Limb (tissue), 2 donors: ENCODE results near the gene SORCS2.

Source experiments
- DNase-seq, 2 donors: peaks; one replicate each; pipeline ENCODE4 v3.0.0-alpha.2; 2016; ENCODE audit errors: extremely low spot score in 2 of 2

Gene SORCS2

GRCh38 chr4:7521666-7522065, 329.3 kb downstream of the SORCS2 start:
- DNase-seq: no peak

DNA sequence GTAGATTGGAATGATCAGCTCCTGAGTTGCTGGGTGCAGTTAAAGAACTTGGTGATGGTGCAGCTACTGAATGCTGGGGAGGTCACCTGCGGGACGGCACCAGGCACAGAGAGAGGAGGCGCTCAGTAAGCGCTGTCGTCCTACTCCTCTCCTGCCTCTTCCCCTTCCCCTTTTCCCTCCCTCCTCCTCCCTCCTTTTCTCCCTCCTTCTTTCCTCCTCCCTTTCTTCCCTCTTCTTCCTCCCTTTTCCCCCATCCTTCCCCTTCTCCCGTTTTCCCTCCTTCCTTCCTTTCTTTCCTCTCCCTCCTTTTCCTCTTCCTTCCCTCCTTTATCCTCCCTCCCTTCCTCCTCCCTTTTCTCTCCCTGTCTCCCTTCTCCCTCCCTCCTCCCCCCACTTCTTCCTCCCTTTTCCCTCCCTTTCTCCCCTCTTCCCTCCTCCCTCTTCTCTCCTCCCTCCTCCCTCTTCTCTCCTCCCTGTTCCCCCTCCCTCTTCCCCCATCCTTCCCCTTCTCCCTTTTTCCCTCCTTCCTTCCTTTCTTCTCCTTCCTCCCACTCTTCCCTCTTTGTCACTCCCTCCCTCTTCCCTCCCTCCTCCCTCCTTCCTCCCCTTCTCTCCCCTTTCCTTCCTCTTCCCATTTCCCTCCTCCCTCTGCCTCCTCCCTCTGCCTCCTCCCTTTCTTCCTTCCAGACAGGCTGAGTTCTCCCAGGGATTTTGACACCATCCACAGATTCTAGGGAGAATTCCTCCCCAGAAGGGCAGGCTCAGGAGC, 330.3 kb downstream of the SORCS2 start:
- DNase-seq: no peak

DNA sequence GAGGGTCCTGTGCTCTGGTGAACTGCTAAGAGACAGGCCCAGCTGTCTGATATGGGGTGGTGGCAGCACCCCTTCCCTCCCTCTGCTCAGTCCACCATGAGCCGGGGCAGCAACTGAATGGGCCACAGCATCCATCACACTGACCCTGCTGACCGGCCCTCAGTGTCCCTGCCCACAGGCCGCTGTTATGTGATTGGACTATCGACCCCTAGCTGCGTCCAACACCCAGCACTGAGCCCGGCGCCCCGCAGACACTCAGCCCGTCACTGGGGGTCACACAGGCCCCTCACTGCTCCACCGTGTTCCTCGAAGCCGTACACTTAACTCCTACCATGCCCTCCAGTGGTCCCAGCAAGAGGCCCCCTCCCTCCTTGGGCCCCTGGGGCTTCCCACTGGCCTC, 331.2 kb downstream of the SORCS2 start:
- no peak for DNase-seq

DNA sequence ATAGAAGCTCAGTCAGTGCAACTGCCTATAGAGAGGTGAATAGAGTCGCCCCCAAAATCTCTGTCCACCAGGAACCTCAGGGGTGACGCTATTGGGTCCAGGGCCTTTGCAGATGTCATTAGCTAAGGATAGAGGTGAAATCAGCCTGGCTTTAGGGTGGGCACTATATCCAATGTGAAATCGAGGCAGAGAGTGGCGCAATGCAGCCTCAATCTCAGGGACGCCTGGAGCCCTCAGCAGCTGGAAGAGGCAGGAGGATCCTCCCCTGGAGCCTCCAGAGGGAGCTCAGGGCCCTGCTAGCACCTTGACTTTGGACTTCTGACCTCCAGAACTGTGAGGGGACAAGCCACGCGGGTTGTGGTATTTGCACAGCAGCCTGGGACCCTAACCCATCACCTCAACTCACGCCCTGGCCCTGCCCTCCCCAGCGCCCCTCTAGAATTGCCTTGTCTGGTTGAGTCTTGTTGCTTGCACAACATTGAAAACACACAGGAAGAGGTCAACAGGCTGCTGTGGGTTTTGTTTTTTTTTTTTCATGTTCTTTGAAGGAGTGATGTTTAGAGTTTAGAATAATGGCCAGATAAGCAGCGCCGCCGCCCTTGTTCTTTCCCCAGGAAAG, 331.8 kb downstream of the SORCS2 start:
- no peak for DNase-seq

DNA sequence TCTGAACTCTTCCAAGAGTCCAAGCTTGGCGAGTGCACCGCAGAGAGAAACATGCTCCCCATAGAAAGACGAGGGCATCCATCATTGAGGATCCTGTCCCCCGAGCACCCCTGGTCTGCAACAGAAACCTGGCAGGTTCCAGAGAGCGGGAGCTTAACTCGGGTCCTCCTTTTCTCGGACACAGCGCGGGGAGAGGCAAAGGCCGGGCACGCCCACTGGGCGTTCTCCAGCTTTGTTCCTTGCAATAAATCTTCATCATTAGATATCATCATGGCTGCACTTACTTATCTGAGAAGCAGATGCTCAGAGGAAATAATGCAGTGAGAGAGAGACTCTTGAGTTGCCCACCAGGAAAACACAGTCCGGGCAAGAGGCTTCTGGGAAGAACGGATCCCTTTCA, 332.5 kb downstream of the SORCS2 start:
- no peak for DNase-seq

DNA sequence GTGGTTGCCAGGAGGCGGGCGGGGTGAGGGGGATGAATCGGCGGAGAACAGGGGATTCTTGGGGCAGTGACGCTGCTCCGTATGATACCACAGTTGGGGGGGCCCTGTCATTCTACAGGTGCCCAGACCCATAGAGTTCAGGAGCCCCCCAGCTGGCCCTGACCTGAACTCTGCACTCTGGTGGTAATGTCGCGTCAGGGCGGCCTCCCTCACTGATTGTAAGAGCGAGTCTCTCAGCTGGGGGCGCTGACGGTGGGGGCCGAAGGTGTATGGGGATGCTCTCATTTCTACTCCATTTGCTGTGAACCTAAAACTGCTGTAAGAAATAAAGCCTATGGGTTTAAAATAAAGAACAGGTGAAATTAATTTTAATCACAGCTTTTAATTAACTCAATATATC, 334.2 kb downstream of the SORCS2 start:
- no peak for DNase-seq

DNA sequence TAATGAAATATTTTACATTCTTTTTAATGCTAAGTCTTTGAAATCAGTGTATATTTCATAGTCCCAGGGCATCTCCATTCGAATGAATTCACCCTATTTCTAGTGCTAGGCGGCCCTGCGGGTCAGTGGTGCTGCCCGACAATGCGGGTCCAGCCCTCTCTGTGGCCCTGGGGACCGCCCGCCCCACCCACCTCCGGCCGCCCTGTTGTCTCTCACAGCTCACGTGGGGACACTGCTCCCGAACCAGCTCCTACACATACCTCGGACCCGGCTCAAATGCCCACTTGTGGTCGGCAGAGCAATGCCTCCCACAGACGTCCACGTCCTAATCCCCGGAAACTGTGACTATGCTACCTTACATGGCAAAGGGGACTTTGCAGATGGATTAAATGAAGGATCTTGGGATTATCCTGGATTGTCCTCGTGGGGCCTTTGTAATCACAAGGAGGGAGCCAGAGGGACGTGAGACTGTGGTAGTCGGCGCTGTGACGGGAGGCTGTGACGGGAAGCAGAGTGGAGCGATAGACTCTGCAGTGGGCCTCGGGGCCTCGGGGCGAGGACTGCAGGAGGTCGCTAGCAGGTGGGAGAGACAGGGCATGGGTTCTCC, 334.7 kb downstream of the SORCS2 start:
- DNase-seq: no peak

- no peak for DNase-seq
These were observed 337.2 kb downstream of the SORCS2 start for GRCh38 chr4:7529368-7530080.

- no peak for DNase-seq
These were observed 337.7 kb downstream of the SORCS2 start for GRCh38 chr4:7530082-7530481.

DNA sequence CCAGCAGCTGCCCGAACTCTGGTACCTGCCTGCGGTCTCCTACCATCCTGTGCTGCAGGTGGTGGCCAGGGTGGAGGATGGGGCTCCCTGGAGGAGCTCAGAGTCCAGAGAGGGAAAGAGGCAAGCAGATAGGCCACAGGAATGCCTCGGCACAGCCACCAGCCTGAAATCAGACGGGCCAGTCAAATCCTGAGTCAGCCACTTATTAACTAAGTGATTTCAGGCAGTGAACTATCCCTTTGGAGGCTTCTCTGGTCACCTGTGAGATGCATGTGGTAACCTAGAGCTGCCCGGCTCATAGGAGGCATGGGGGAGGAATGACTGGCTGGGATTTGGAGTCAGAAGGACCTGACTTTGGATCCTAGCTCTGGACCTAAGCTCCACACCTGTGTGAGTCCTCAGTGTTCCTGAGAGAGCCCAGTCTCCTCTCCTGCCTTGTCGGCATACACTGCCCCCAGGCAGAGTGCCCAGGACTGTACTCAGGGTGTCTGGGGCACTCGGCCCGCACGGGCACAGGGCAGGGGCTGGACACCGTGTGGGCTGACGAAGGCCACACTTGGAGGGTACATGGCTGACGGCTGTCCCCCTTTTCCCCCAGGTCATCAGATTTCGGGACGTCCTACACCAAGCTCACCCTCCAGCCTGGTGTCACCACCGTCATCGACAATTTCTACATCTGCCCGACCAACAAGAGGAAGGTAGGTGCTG, 338.7 kb downstream of the SORCS2 start:
- DNase-seq: no peak

GRCh38 chr4:7531640-7531994, 339.3 kb downstream of the SORCS2 start:
- DNase-seq: no peak

GRCh38 chr4:7532043-7532442, 339.7 kb downstream of the SORCS2 start:
- no peak for DNase-seq

DNA sequence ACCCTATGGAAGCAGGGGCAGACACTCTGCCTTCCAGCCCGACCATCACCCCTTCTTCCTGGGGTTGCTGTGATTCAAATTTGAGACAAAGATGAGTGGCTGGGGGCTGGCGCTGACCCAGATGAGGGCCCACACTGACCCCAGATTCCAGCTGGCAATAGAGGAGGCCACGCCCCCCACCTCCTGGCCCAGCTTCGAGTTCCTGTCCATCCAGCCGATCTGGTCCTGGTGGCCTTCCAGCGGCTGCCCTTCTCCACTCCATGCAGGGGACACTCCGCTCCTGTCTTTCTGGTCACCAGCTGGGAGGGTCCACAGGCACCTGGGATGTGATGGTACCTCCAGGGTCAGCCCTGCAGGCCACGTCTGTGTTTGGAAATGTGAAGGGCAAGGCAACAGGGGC, 340.9 kb downstream of the SORCS2 start:
- no peak for DNase-seq

- no peak for DNase-seq
These were observed 342.8 kb downstream of the SORCS2 start for GRCh38 chr4:7535094-7535493.

DNA sequence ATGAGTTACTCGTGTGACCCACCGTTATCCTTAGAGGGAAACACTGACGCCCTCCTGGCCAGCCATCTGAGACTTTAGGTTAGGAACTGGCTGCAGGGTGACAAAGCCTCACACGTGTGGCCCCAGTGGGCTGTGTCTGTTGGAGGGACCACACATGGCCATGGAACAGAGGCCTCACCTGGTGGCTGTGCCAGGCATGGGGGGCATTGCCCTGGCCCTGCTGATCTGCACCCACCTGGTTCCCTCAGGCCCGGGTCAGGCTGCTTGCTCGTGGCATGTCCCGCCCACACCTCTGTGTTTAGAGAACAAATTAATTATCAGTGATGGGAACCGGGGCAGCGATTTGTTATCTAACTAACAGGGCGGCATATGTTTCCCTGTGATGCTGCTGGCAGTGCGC, 343.3 kb downstream of the SORCS2 start:
- no peak for DNase-seq

GRCh38 chr4:7536876-7537275, 344.5 kb downstream of the SORCS2 start:
- DNase-seq: no peak

- no peak for DNase-seq
These were observed 345.6 kb downstream of the SORCS2 start for GRCh38 chr4:7537853-7538400.

DNA sequence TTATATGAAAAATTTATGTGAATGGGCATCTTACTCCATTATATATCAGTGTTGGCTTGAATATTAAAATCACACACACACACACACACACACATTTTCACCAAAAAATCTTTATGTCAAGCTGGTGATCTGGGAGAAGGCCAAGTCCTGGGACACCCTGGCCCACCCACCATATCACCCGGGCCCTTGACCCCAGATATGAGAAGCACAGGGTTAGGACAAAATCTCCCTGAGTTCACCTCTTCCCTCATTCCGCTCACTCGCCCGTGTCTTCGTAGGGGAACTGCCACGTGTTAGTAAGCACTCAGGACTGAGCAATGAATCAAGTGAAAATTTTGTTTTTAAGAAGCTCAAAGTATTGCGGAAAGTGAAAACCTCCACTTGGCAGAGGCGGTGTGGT, 346.2 kb downstream of the SORCS2 start:
- DNase-seq: no peak

GRCh38 chr4:7539186-7539585, 346.8 kb downstream of the SORCS2 start:
- DNase-seq: no peak

DNA sequence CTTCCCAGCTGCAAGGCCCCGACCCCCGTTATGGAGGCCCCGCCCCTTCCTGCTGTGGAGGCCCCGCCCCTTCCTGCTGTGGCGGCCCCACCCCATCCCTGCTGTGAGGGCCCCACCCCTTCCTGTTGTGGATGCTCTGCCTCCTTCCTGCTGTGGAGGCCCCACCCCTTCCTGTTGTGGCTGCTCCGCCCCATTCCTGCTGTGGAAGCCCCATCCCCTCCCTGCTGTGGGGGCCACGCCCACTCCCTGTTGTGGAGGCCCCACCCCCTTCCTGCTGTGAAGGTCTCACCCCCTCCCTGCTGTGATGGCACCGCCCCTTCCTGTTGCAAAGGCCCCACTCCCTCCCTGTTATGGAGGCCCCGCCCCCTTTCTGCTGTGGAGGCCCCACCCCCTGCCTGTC, 347.3 kb downstream of the SORCS2 start:
- DNase-seq: no peak

DNA sequence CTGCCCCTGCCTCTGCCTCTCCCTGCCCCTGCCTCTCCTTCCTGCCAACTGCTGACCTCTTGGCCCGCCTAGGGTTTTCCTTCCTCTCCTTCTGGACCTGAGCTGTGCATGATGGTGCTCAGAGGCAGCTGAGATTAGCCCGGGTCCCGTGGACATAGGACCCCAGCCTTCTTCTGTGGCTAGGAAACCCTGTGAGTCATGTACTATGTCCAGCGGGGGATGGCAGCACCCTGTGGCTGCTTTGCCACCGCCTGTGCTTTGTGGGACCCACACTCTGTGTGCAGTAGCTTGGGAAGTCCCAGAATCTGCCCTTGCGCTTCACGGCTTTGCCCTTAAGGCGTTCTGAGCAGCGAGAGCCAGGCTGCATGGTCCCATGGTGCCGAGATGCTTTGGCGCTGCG, 347.9 kb downstream of the SORCS2 start:
- no peak for DNase-seq
